GM21737 (cell line): ENCODE measurements around the gene ZNF441.
A peak's percentile ranks its signal among the peaks of the same experiment; 100 is the strongest.
"Not testable (repeated sequence)": the region's sequence is repeated elsewhere in the genome, so short reads cannot be mapped to it uniquely, and the experiment has no call there.

Experiments used
- ATAC-seq: cut with Tn5 transposase; IDR thresholded peaks from one replicate; pipeline ENCODE4 v1.9.1; 2021; ENCODE audit warnings: mild to moderate bottlenecking, moderate library complexity; ENCODE audit not compliant: unreplicated experiment

Gene ZNF441

DNA sequence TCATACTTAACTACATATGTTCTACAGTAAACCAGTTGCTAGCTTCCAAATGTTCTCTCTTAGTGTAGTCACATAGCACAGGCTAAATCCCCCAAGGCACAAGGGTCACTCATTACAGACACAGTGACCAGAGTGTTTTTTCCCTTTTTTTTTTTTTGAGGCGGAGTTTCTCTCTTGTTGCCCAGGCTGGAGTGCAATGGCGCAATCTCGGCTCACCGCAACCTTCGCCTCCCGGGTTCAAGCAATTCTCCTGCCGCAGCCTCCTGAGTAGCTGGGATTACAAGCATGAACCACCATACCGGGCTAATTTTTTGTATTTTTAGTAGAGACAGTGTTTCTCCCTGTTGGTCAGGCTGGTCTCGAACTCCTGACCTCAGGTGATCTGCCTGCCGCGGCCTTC lies 9.9 kb downstream of the ZNF441 start:
- ATAC-seq = not testable (repeated sequence)

DNA sequence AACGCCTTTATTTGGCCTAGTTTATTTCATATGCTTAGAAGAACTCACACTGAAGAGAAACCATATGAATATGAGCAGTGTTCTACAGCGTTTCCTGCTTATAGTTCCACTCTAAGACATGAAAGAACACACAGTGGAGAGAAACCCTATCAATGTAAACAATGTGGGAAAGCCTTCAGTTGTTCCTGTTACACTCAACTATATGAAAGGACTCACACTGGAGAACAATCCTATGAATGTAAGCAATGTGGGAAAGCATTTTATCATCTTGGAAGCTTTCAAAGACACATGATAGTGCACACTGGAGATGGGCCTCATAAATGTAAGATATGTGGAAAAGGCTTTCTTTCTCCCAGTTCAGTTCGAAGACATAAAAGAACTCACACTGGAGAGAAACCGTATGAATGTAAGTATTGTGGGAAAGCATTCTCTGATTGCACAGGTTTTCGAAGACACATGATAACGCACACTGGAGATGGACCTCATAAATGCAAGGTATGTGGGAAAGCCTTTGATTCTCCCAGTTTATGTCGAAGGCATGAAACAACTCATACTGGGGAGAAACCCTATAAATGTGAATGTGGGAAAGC lies 13.7 kb downstream of the ZNF441 start:
- ATAC-seq = no peak

DNA sequence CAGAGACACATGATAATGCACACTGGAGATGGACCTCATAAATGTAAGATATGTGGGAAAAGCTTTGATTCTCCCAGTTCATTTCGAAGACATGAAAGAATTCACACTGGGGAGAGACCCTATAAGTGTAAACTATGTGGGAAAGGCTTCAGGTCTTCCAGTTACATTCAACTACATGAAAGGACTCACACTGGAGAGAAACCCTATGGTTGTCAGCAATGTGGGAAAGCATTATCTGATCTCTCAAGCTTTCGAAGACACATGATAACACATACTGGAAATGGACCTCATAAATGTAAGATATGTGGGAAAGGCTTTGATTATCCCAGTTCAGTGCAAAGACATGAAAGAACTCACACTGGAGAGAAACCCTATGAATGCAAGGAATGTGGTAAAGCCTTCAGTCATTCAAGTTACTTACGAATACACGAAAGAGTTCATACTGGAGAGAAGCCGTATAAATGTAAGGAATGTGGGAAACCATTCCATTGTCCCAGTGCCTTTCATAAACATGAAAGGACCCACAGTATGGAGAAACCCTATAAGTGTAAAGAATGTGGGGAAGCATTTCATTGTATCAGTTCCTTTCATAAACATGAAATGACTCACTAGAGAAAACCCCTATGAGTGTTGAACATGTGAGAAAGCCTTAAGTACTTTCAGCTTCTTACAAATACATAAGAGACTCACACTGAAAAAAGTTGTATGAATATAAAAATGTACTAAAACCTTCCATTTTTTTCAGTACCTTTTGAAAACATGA lies 14.7 kb downstream of the ZNF441 start:
- no peak for ATAC-seq

DNA sequence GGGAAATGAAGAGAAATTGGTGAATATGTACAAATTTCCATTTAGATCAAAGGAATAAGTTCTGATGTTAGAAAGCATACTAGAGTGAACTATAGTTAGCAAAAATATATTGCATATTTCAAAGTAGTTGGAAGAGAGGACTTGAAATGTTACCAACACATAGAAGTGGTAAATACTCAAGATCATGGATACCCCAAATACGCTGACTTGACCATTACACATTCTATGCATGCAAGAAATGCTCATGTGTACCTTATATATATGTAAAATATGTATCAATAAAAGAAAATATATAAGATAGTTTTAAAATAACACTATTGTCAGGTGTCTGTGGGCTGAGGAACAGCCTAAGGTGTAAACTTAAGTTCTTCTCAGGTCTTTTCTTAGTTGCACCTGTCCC lies 17.0 kb downstream of the ZNF441 start:
- ATAC-seq = no peak

DNA sequence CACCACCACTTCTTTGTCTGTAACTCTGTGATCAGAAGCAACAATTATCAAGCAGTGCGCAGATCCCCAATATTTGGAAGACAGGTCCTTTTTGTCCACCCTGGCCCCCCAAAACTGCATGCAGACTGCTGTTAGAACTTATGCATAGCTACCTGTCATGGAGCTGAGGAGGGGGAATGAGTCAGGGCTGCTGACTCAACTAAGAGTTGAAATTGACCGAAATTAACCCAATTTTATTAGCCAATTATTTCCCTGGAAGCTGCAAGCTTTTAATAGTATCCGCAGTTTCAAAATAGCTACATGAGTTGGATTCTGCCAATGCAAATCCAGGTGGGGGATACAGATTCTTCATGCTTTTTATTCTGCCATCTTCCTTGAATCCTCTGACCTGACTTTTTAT lies 17.6 kb downstream of the ZNF441 start:
- no peak for ATAC-seq

DNA sequence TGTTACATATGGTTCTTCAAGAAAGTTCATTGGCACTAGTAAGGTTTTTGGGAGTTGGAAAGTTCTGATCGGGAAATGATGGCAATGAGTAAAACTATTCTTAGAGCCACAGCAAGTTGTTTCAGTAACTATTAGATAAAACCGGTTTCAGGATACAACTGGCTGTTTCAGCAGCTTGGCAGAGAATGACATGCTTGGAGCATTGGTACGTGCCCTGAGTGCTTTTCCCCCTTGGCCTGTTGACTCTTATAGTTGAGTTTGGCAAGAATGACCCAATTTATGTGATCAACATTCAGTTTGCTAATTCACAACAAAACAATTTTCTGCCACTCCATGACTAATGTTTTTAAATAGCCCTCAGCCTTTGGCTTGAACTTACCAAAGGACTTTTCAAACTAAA lies 20.7 kb downstream of the ZNF441 start:
- ATAC-seq = no peak

DNA sequence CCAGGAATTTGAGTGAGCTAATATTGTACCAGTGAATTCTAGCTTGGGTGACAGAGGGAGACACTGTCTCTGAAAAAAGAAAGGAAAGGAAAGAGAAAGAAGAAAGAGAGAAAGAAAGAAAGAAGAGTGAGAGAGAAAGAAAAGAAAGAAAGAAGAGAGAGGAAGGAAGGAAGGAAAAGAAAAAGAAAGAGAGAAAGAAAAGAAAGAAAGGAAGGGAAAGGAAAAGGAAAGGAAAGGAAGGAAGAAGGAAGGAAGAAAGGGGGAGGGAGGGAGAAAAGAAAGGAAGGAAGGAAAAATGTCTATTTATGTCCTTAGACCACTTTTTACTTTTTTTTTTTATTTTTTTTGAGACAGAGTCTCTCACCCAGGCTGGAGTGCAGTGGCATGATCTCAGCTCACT lies 26.1 kb downstream of the ZNF441 start:
- no peak for ATAC-seq

DNA sequence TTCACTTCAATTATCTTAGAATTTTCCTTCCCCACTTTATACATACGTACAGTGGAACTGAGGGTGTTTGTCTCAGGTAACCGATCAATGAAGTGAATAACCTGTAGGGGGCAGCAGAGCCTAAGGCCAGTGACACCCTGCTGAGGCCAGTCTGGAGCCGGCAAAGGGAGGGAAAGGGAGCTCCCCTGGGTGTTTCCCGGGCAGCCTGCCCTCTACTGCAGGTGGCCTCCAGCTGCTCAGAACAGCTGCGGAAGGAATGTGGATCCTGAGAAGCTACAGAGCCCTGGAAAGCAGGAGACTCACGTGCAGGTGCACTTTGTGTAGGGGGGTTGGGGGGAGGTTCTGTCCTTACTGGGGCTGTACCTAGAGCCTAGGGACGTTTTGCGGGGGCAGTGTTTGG lies 30.7 kb downstream of the ZNF441 start:
- peak; percentile 53 for ATAC-seq

DNA sequence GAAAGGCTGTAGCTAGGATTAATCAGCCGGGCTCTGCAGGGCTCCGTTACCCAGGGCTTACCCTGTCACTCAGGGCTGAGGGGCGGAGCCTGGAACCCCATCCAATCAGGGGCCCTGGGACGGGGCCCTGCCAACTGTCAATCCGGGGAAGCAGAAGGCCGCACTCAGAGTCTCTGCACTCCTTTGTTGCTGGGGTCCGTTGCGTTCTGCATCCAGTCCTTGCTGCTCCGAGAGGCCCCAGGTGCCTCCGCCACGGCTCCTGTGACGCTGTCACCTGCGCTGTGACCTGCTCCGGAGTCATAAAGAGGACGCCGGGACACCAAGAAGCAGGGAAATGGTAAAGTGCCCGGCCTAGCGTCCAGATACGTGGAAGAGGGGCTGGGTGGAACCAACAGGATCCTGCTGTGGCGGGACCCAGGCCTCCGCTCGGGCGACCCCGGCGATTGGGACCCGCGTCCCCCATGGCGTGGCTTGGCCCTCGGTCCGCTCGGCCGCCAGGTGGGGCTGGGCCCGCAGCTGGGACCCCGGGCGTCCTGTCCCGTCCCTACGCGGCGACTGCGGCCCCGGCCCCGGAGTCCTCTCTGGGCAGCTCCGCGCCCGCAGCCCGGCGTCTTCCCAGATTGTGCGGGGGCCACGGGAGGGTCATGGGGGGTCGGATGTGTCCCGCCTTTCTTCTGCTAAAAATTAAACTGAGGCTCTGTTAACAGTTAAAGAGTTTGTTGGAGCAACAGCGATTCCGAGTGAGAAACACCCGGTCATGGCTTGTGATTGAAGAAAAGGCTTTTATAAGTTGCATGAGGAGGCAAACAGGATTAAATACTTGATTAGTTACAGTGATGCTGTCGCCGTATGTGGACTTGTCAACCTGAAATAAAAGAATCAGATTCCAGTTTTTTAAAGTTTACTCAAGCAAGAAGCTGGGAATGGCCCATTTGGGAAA lies 31.9 kb downstream of the ZNF441 start, which contains the start of gene ZNF491:
Gene ZNF491 (plus strand): TSS at position 133 of the 940 bp plus-strand sequence. CDS start 7,431 bp downstream, outside the sequence.
- peak; percentile 93 for ATAC-seq

DNA sequence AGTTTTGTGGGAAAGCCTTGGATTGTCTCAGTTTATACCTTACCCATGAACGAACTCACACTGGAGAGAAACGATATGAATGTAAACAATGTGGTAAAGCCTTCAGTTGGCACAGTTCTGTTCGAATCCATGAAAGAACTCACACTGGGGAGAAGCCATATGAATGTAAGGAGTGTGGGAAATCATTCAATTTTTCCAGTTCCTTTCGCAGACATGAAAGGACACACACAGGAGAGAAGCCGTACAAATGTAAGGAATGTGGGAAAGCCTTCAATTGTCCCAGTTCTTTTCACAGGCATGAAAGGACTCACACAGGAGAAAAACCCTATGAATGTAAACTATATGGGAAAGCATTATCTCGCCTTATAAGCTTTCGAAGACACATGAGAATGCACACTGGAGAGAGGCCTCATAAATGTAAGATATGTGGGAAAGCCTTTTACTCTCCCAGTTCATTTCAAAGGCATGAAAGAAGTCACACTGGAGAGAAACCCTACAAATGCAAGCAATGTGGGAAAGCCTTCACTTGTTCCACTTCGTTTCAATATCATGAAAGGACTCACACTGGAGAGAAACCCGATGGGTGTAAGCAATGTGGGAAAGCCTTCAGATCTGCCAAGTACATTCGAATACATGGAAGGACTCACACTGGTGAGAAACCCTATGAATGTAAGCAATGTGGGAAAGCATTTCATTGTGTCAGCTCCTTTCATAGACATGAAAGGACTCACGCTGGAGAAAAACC lies 39.7 kb downstream of the ZNF441 start:
- ATAC-seq = no peak

DNA sequence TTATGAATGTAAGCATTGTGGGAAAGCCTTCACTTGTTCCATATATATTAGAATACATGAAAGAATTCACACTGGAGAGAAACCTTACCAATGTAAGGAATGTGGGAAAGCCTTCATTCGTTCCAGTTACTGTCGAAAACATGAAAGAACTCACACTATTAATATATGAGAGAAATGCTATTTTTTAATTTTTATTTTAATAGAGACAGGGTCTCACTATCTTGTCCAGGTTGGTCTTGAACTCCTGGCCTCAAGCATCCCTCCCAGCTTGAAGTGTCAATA lies 40.2 kb downstream of the ZNF441 start:
- ATAC-seq = no peak

DNA sequence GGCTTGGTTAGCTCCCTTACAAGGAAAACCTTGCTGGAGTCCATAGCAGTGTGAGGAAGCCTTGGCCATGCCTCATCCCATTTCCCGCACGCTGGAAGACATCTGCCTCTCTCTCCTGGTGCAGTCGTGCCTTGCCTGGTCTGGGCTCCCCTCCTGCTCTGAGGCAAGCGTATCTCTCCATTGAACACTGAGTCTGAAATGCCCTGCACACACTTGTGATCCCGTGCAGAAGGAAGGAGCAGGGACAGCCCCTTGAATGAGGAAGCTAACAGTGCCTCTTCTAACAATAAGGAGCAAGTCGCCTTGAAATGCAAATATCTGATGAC lies 46.9 kb downstream of the ZNF441 start:
- ATAC-seq = no peak

DNA sequence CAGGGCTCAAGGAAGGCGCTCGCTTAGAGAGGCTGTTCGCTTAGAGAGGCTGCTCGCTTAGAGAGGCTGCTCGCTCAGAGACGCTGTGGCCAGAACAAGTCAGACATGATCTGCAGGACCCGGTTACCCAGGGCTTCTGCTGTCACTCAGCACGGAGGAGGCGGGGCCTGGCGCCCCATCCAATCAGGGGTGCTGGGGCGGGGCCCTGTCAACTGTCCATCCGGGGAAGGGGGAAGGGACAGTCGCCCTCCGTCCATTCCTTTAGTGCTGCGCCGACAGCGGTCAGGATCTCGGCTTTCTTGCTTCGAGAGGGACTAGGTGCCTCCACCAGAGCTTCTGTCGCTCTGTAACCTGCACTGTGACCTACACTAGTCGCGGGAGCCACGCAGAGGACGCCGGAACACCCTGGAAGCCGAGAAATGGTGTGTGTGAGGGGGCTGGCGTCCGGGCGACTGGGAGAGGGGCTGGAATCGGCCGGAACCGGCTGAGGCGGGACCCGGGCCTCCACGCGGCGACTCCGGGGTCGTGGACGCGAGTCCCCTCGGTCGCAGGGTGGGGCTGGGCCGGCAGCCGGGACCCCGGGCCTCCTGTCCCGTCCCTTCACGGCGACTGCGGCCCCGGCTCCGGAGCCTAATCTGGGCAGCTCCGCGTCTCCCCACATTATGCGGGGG lies 47.4 kb downstream of the ZNF441 start, which contains the start of gene ZNF440:
Gene ZNF440 (plus strand): TSS at position 245 of the 671 bp plus-strand sequence. CDS start 175 bp downstream, at position 420.
- peak; percentile 97 for ATAC-seq

DNA sequence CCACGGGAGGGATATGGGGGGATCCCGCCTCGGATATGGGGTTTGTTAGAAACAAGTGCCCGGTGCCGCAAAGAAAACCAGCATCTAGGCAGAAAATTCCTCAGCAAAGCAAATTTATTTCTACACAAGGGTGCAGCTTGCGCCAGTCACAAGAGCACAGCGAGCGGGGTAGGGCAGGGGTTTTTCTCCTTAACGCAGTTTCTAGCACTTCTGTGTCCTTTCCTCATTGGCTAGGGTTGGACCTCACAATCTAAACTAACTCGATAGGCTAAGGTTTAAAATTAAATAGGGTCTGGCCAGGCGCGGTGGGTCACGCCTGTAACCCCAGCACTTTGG lies 47.9 kb downstream of the ZNF441 start:
- ATAC-seq = no peak

DNA sequence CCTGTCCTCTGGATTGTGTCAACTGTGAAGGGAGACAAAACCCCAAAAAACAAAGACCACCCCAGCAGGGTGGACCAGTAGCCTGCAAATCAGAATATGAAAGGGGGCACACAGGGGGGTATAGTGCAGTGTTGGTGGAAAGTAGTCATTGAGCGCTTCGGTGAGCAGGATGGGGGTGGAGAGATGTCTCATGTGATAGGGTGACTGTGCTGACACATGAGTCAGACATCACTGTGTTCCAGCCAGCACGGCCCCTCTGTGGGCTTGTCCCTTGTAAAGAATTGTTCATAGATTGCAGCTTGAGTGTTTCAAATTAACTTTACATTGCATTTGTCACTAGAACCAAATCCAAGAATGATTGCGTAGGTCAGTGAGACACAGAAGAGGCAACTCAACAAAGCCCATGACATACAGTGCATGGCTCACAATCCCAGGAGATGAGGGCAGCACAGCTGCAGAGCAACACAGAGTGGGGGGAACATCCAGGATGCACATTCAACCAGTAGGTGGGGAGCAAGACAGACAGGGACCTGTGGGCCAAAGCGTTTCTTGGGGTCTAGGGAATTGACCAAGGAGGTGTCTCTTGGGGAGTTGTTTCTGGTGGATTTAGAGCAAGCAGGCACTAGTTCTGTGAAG lies 54.8 kb downstream of the ZNF441 start:
- ATAC-seq = no peak

DNA sequence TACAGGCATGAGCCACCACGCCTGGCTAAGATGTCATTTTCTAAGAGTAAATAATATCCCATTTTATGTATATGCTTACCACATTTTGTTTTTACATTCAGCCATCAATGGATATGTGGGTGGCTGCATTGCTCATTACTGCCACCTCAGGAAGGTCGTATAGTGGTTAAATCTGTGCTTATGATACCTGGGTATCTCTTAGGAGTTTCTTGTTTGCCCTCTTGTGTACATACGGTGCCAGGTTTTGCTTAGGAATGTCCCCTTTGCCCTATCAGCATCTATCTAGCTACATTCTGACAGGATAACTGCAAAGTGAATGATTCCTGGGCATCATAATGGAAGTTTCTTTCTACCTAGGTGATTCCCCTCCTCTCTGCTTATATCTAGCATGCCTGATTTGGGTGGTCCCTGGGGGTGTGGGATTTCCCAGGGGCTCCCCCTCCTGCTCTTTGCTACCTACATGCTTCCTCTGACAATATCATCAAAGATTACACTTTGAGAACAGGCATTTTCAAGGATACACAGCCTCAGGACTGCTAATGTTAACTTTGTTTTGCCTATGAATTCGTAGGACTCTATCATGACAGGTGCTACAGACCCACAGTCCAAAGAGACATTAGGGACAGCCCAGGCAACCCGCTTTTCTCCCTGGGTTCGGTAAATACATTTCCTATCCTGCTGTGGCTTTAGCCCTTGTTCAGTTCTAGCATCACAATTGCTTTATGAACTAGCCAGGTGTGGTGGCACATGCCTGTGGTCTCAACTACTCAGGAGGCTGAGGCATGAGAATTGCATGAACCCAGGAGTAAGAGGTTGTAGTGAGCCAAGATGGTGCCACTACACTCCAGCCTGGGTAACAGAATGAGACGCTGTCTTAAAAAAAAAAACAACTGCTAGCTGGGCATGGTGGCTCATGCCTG lies 62.4 kb downstream of the ZNF441 start:
- ATAC-seq = not testable (repeated sequence)

DNA sequence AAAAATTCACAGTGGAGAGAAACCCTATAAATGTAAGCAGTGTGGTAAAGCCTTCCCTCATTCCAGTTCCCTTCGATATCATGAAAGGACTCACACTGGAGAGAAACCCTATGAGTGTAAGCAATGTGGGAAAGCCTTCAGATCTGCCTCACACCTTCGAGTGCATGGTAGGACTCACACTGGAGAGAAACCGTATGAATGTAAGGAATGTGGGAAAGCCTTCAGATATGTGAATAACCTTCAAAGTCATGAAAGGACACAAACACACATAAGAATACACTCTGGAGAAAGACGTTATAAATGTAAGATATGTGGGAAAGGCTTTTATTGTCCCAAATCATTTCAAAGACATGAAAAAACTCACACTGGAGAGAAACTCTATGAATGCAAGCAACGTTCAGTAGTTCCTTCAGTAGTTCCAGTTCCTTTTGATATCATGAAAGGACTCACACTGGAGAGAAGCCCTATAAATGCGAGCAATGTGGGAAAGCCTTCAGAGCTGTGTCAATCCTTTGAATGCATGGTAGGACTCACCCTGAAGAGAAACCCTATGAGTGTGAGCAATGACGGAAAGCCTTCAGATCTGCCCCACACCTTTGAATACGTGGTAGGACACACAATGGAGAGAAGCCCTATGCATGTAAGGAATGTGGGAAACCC lies 65.6 kb downstream of the ZNF441 start:
- no peak for ATAC-seq

DNA sequence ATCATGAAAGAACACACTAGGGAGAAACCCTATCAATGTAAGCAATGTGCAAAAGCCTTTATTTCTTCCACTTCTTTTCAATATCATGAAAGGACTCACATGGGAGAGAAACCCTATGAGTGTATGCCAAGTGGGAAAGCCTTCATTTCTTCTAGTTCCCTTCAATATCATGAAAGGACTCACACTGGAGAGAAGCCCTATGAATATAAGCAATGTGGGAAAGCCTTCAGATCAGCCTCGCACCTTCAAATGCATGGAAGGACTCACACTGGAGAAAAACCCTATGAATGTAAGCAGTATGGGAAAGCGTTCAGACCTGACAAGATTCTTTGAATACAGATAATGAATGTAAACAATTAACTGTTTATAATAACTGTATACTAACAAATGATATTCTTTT lies 66.7 kb downstream of the ZNF441 start:
- no peak for ATAC-seq
